GM12878 (cell line): ENCODE data around the gene UBALD2. TPM values are rescaled to one million over a fixed set of nuclear protein-coding genes. Genes with fewer than 3 reads are reported as not detected.
"Not testable (repeated sequence)": the region's sequence is repeated elsewhere in the genome, so short reads cannot be mapped to it uniquely, and the experiment has no call there.

Experiments
- ATAC-seq: fragments of 200-7000 bp; cut with Tn5 transposase; 3 replicates; pipeline ENCODE4 v1.9.1; 2020; ENCODE audit warnings: mild to moderate bottlenecking, moderate library complexity
- BruUV-seq: library from RNA; stranded (reverse); fragments of 400-500 nt; replicated peaks from 2 replicates; lab custom pipeline; 2021; lab: Mats Ljungman, UMichigan
- CTCF ChIA-PET: fragments of 300-600 bp; sonication (Branson Sonifier 250); formaldehyde crosslinking; extraction: SDS; loops from one replicate; lab custom pipeline; 2021; ENCODE audit warnings: inconsistent platforms; lab: Yijun Ruan, JAX
- POLR2A ChIA-PET: fragments of 350-600 bp; formaldehyde crosslinking; extraction: SDS; loops from one replicate; lab custom pipeline; 2021; ENCODE audit warnings: inconsistent platforms; lab: Charles Lee
- RAD21 ChIA-PET: fragments of 300-600 bp; sonication (Branson Sonifier 250); formaldehyde crosslinking; loops from one replicate; lab custom pipeline; 2023; ENCODE audit warnings: antibody characterized with exemption; ENCODE audit not compliant: unreplicated experiment; lab: Charles Lee
- SMC1A ChIA-PET: fragments of 300-600 bp; sonication (Branson Sonifier 250); formaldehyde crosslinking; loops from one replicate; lab custom pipeline; 2023; ENCODE audit not compliant: unreplicated experiment, uncharacterized antibody; lab: Charles Lee
- DNase-seq: peaks from one replicate; pipeline ENCODE4 v3.0.0-alpha.2; 2011; ENCODE audit warnings: low read depth, low spot score
- FAIRE-seq: peaks from 3 replicates; lab custom pipeline; 2011; peaks lifted over from hg19 to GRCh38; lab: Jason Lieb, UNC
- H2AFZ ChIP-seq: 2 replicates; pipeline ENCODE4 v1.6.0; 2011; ENCODE audit warnings: low read depth, low read length, control low read depth; ENCODE audit not compliant: control insufficient read depth
- H3K27ac ChIP-seq: 2 replicates; pipeline ENCODE4 v1.5.1; 2011; ENCODE audit warnings: control low read depth; ENCODE audit not compliant: control insufficient read depth, insufficient read depth
- H3K27me3 ChIP-seq, 2 experiments: replicated peaks in 1 of 2; 2 replicates each; pipeline versions ENCODE4 v1.6.0 to v1.6.1; 2011; ENCODE audit warnings: low read length in 1 of 2; ENCODE audit not compliant: control insufficient read depth in 2 of 2, insufficient read depth in 2 of 2
- H3K36me3 ChIP-seq, 2 experiments: 2 replicates each; pipeline ENCODE4 v1.5.1; 2011; ENCODE audit warnings: low read length in 1 of 2; ENCODE audit not compliant: control insufficient read depth in 2 of 2, insufficient read depth in 2 of 2
- H3K4me1 ChIP-seq: 2 replicates; pipeline ENCODE4 v1.6.1; 2011; ENCODE audit warnings: mild to moderate bottlenecking, low read length, moderate library complexity, mixed read lengths; ENCODE audit not compliant: control insufficient read depth, insufficient read depth
- H3K4me2 ChIP-seq: 2 replicates; pipeline ENCODE4 v1.6.0; 2011; ENCODE audit warnings: control low read depth; ENCODE audit not compliant: control insufficient read depth, insufficient read depth
- H3K4me3 ChIP-seq: fragments of 200-600 bp; sonication (generic); 2 replicates; pipeline ENCODE4 v1.5.1; 2016
- H3K79me2 ChIP-seq: 2 replicates; pipeline ENCODE4 v1.6.0; 2011; ENCODE audit warnings: low read length; ENCODE audit not compliant: control insufficient read depth, insufficient read depth
- H3K9ac ChIP-seq: 2 replicates; pipeline ENCODE4 v1.8.0; 2011; ENCODE audit warnings: low read length, control low read depth, mixed read lengths; ENCODE audit not compliant: control insufficient read depth, insufficient read depth
- H3K9me3 ChIP-seq: replicated peaks from 3 replicates; pipeline ENCODE4 v1.5.1; 2011; ENCODE audit warnings: mild to moderate bottlenecking, low read length; ENCODE audit not compliant: control insufficient read depth, insufficient read depth
- H4K20me1 ChIP-seq: 2 replicates; pipeline ENCODE4 v1.6.0; 2011; ENCODE audit not compliant: control insufficient read depth, insufficient read depth
- IRF4 ChIP-seq: IDR thresholded peaks from 2 replicates; pipeline ENCODE4 v1.6.1; 2011; ENCODE audit warnings: low read depth, low read length
- NR2C2 ChIP-seq: IDR thresholded peaks from 2 replicates; pipeline ENCODE4 v1.6.1; 2011; ENCODE audit warnings: borderline replicate concordance, low read depth; ENCODE audit not compliant: control insufficient read depth, insufficient read length
- SP1 ChIP-seq: IDR thresholded peaks from one replicate; pipeline ENCODE4 v1.6.1; 2011; ENCODE audit warnings: low read depth, low read length
- WGBS: methylation state at CpG from one replicate; pipeline ENCODE4 v1.1.6; 2016; ENCODE audit warnings: low lambda C conversion rate; ENCODE audit not compliant: insufficient replicate concordance, insufficient coverage; ENCODE audit errors: missing lambda C conversion rate; 5-methylcytosine and 5-hydroxymethylcytosine counted together
- in situ Hi-C: fragments of 300-500 bp; cut with MboI; formaldehyde crosslinking; loops from 9 replicates; pipeline ENCODE4 v1.14.3; 2018; ENCODE audit warnings: mixed read lengths
- intact Hi-C: fragments of 100-400 bp; cut with micrococcal nuclease; formaldehyde crosslinking; loops from one replicate; pipeline ENCODE4 v1.14.2; 2022; ENCODE audit not compliant: unreplicated experiment
- polyA plus RNA-seq, 11 experiments: library from polyadenylated mRNA; depleted of rRNA in 4 of 11; unstranded in 6 of 11; stranded (reverse) in 5 of 11; fragments of >200 nt; fragmentation: Nextera tagmentation in 4 of 11; fragmentation: Illumina TruSeq in 1 of 11; extraction: Ambion mirVana in 4 of 11; extraction: Trizol in 1 of 11; gene quantifications; 1 replicate in 1 of 11; 2 replicates in 10 of 11; pipeline versions ENCODE4 v1.2.1 to v1.2.3, GENCODE V29; 2011 to 2016; ENCODE audit warnings: inconsistent platforms in 2 of 11, missing spikeins in 2 of 11, low read depth in 1 of 11
- total RNA-seq, 4 experiments: library from RNA; depleted of rRNA in 3 of 4; stranded (reverse); fragments of >200 nt in 3 of 4; fragmentation: Illumina TruSeq in 1 of 4; extraction: Trizol in 1 of 4; gene quantifications; 2 replicates each; pipeline versions ENCODE4 v1.2.1 to v1.2.3, GENCODE V29; 2013 to 2021
- TF ChIP-seq, protein P1 (sequence below): IDR thresholded peaks from 2 replicates; pipeline ENCODE4 v1.6.1; 2012; ENCODE audit warnings: mild to moderate bottlenecking, low read depth, low read length

The UBALD2 gene
- total and polyA plus RNA-seq, 10 of the 15 experiments (the other 5 are each of a cell fraction or from before 2014, with no cell fraction given) = 2.8 to 165 (median 20.6) TPM

DNA sequence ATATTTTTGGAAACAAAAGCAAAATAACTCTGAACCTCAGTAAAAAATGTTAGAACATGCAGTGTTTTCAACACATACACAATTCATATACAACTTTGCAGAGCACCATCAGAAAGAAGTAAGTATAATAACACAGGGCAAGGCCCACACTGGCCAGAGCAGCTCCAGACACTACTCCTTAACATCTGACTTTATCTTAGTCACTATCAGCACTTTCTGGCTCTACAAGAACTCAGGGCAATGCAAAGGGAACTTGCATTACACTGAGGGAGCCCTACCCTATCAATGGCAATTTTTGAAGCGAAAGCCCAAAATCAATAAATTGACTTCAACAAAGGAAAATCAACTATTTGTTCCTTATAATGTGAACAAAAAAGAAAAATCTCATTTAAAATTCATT, 41.3 kb upstream of the UBALD2 start:
- no peak overlapping the region for H3K27ac ChIP-seq
- no TSS peak for BruUV-seq
- H3K4me2 ChIP-seq = no peak overlapping the region
- POLR2A ChIA-PET = no interaction called here
- DNase-seq (no peak), FAIRE-seq (no peak)
- in situ Hi-C loops = no loop called here
- H3K4me3 ChIP-seq = no peak overlapping the region
- no peaks in the 10 kb centered on the region for H3K79me2 ChIP-seq
- no peaks in the 10 kb centered on the region for H3K36me3 ChIP-seq
- no peaks in the 10 kb centered on the region for H3K27me3 ChIP-seq
- H3K9me3 ChIP-seq = no peaks in the 10 kb centered on the region
- SMC1A ChIA-PET = interaction anchor here (0.6 to 1.1 kb wide), 5 partner anchors 9 to 23 kb away, joined by 3 to 4 read pairs (median 3); no protein-coding TSS in a partner anchor
- no peaks in the 10 kb centered on the region for H4K20me1 ChIP-seq
- CTCF ChIA-PET = interaction anchor here (0.6 kb wide), 1 partner anchor 14 kb away, joined by 3 read pairs; no protein-coding TSS in a partner anchor
- no peak overlapping the region for H2AFZ ChIP-seq
- no peak for TF ChIP-seq NR2C2
- no peak for TF ChIP-seq SP1
- TF ChIP-seq, protein P1, sequence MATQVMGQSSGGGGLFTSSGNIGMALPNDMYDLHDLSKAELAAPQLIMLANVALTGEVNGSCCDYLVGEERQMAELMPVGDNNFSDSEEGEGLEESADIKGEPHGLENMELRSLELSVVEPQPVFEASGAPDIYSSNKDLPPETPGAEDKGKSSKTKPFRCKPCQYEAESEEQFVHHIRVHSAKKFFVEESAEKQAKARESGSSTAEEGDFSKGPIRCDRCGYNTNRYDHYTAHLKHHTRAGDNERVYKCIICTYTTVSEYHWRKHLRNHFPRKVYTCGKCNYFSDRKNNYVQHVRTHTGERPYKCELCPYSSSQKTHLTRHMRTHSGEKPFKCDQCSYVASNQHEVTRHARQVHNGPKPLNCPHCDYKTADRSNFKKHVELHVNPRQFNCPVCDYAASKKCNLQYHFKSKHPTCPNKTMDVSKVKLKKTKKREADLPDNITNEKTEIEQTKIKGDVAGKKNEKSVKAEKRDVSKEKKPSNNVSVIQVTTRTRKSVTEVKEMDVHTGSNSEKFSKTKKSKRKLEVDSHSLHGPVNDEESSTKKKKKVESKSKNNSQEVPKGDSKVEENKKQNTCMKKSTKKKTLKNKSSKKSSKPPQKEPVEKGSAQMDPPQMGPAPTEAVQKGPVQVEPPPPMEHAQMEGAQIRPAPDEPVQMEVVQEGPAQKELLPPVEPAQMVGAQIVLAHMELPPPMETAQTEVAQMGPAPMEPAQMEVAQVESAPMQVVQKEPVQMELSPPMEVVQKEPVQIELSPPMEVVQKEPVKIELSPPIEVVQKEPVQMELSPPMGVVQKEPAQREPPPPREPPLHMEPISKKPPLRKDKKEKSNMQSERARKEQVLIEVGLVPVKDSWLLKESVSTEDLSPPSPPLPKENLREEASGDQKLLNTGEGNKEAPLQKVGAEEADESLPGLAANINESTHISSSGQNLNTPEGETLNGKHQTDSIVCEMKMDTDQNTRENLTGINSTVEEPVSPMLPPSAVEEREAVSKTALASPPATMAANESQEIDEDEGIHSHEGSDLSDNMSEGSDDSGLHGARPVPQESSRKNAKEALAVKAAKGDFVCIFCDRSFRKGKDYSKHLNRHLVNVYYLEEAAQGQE = no peak
- TF ChIP-seq IRF4 = no peak
- TF ChIP-seq, all 136 proteins: peak for 0
- no peak for ATAC-seq
- WGBS = 91% methylated on average over 1 of the region's 1 CpG
- RAD21 ChIA-PET = interaction anchor here (1.0 kb wide), 1 partner anchor 97 kb away, joined by 3 read pairs; no protein-coding TSS in a partner anchor
- Histone ChIP-seq H3K4me1 (no peaks in the 10 kb centered on the region), H3K9ac (no peak overlapping the region)
- intact Hi-C loops = no loop called here

DNA sequence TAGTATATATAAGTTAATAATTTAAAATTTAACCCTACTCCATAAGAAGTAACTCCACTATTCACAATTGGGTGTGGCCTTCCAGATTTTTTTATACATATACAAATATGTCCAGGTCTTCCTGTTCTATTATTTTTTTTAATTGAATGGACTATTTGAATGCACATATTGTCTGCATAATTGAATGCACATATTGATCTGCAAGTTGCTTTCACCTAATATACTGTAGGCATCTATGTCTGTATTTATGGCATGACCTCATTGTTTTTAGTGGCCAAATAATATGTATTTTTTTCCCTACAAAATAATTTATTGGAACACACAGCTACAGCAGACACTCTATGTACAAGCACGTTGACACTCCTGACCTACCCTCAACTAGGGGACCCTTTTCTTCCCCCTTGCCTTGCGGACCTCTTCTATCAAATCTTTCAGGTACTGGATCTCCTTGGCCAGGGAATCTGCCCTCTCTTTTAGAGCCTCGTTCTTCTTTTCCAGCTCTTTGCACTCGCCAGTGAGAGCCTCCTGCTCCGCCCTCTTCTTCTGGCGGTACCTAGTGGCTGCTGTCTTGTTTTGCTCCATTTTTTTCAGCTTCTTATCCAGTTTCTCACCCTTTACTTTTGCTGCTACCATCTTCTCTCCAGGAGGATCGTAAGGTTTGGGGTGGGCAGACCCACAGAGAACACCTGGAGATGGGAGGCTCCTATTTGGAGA, 39.6 kb upstream of the UBALD2 start:
- FAIRE-seq, H3K9me3 ChIP-seq, ATAC-seq, H3K4me2 ChIP-seq, H3K9ac ChIP-seq, BruUV-seq, H3K4me3 ChIP-seq, H3K27ac ChIP-seq, RAD21 ChIA-PET, H3K36me3 ChIP-seq, H3K4me1 ChIP-seq, DNase-seq, in situ Hi-C loops, H2AFZ ChIP-seq, CTCF ChIA-PET, POLR2A ChIA-PET, H3K79me2 ChIP-seq, H4K20me1 ChIP-seq, H3K27me3 ChIP-seq, intact Hi-C loops: not testable (repeated sequence)
- SMC1A ChIA-PET = interaction anchor here (0.6 kb wide), 1 partner anchor 34 kb away, joined by 3 read pairs; no protein-coding TSS in a partner anchor
- WGBS = 74% methylated on average over 7 of the region's 7 CpGs

DNA sequence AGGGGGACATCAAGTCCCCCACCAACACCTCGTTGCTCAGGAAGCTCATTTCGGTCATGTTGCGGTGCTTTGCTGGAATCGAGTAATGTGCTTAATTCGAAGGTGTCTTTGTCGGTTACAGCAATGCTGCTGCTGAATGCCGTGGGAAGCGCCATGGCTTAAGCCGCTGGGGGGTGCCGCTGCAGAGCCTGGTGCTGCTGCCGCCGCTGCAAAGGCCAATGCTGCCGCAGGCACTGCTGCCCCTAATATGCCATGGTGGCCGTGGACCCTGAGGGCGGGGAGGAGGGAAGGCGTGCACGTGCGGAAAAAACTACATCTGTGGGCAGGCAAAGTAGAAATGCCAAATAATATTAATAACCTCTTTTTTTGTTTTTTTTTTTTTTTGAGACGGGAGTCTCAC, 38.4 kb upstream of the UBALD2 start:
- DNase-seq, H3K9me3 ChIP-seq, in situ Hi-C loops, H3K4me1 ChIP-seq, intact Hi-C loops, ATAC-seq, H3K36me3 ChIP-seq, H3K4me2 ChIP-seq, H3K9ac ChIP-seq, BruUV-seq, H3K27ac ChIP-seq, H3K79me2 ChIP-seq, H3K4me3 ChIP-seq, H2AFZ ChIP-seq, POLR2A ChIA-PET, H4K20me1 ChIP-seq, H3K27me3 ChIP-seq, CTCF ChIA-PET, RAD21 ChIA-PET, SMC1A ChIA-PET, FAIRE-seq: not testable (repeated sequence)
- WGBS = 87% methylated on average over 19 of the region's 19 CpGs
